Activated CD8-positive, alpha-beta memory T cell treated with anti-CD3 and anti-CD28 coated beads, Interleukin-2, amount 50 U/mL, for 48 hours (primary cell): Measurements from ENCODE around the gene RHEX.

Source experiments
- DNase-seq: peaks from one replicate; pipeline ENCODE4 v3.0.0-alpha.2; 2020

The RHEX gene

DNA sequence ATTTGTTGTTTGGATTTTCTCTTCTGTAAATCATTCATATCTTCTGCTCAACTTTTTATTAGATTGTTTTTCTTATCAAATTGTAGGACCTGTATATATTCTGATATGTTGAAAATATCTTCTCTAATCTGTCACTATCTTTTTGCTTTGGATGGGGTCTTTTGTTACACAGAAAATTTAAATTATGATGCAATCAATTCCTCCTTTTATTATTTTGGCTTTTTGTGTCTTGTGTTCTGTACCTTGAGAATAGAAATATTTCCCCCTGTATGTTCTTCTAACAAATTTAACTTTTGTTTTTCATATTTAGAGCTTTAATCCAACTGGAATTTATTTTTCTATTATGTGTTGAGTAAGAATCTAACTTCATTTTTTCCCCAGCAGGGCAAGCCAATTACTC, 67.4 kb downstream of the RHEX start:
- no peak for DNase-seq

- no peak for DNase-seq
Measured at GRCh38 chr1:206121269-206121668, 68.3 kb downstream of the RHEX start.

- DNase-seq, result no peak
Measured at GRCh38 chr1:206122686-206123085, 69.7 kb downstream of the RHEX start.

GRCh38 chr1:206125346-206125745, 72.4 kb downstream of the RHEX start:
- DNase-seq, result no peak

DNA sequence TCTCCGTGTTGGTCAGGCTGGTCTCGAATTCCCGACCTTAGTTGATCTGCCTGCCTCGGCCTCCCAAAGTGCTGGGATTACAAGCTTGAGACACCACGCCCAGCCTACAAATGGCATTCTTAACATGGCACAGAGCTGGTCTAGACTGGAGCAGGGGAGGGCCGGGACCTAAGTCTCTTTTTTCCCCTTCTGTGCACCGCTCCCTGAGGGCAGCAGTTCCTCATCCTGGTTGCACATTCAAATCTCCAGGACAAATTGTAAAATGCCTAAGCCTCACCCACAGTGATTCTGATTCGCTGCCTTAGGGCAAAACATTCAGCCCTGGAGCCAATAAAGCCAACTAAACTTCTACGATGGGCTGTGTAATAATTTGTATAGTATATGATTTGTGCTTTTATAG, 74.4 kb downstream of the RHEX start:
- DNase-seq, result peak; percentile 20

DNA sequence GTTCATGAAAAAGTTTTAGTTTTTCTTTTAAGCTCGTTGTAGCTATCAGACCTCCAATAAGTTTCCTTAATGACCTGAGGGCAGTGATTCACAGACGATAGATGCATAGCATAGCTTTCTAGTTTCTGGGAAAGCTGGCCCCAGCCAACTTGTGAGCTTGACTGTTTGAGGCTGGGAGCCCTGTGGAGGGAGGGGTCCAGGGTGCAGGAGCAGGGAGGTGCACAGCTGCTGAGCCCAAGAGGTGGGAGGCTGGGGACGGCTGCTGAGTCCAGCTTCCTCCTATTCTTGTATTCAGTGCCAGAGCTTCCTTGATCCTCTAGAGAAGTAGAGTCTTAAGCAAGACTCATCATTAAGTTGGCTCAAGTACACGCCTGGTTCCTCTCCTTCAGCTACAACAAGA, 75.2 kb downstream of the RHEX start:
- DNase-seq, result peak; percentile 20

GRCh38 chr1:206131037-206131436, 78.1 kb downstream of the RHEX start:
- peak; percentile 17 for DNase-seq

DNA sequence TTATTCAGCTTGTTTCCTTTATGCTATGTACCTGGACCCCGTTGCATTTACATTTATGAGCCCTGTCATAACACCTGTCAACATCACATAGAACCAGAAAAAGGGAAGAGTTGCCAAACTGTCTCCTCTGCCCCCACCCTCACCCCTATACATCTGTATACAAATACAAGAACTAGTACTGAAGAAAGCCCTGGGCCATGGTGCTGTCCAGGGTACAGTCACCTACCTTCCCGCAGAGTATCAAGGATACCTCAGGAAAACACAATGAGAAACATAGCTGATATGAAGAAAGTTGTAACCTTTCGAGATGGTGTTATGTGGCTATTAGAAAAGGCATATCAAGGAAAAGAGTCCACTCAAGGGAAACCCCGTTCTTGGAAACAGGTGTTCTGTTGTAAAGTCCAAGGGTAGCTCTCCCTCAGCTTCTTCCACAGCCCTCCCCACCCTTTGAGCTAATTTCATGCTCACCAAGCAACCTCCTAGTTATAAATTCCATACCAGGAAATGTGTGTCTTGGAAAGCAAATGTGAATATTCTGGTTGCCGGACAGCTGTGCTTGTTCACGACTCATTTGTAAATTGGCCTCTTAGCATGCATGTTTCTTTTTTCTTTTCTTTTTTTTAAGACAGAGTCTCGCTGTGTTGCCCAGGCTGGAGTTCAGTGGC, 80.9 kb downstream of the RHEX start:
- DNase-seq, result peak; percentile 17

DNA sequence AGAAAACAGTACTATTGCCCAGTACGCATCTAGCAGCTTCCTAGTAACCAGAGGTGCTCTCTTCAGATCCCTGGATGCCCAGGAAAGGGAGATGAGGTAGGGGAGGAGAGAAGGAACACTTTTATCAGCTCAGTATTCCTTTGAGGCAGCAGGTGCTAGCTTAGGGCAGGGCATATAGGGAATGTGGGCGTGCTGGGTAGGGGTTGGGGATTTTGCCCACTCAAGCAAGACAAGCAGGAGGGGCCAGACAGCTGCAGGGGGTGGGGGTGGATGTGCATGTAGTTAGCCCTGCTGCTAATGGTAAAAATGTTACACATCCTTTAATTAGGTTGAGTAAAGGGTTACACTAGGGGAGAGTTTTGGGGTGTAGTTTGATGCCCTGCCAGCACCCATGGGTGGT, 82.3 kb downstream of the RHEX start:
- peak; percentile 12 for DNase-seq

- DNase-seq, result no peak
Measured at GRCh38 chr1:206136241-206136640, 83.3 kb downstream of the RHEX start.

GRCh38 chr1:206142011-206142410, 89.0 kb downstream of the RHEX start:
- no peak for DNase-seq

DNA sequence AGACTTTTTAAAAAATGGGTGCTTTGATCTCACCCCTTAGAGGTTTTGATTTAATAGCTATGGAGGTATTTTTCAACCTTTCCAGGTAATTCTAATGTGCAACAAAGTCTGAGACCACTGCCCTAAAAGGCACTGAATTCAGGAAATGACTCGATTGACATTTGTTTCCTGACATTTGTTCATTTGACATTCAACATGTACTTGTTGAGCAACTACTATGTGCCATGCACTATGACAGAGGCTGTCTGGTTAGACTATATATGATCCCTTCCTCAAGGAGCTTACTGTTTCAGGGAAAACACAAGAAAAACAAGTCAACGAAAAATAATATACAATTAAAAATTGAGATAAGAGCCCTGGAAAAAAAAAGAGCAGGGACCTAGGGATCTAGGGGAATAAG, 89.8 kb downstream of the RHEX start:
- DNase-seq, result no peak

GRCh38 chr1:206143537-206144172, 90.7 kb downstream of the RHEX start:
- no peak for DNase-seq

DNA sequence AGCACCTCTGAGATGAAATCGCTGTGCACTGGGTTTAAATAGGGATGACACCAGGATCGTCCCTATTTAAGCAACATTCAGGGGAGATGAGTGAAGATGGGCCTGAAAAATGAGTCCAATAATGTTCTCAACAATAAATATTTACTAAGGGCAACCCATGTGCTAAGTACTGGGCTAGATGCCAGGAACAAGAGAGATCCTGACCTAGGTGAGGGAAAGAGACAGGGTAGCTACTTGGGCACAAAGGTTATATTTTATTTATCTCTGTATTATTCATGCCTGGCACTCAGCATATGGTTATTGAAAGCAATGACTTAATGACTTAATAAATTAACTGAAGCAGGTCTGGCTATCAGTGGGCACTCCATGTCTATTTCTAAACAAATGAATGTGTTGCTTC, 91.6 kb downstream of the RHEX start:
- no peak for DNase-seq

- no peak for DNase-seq
Measured at GRCh38 chr1:206145771-206146290, 92.9 kb downstream of the RHEX start.
